SK-N-SH (cell line): Measurements from ENCODE around the gene CHCHD2. TPM values are rescaled to one million over a fixed set of nuclear protein-coding genes. Genes with fewer than 3 reads are reported as not detected.
A peak's percentile ranks its signal among the peaks of the same experiment; 100 is the strongest.

ENCODE experiments used
- CTCF ChIA-PET: fragments of 300-600, 350-600 bp; formaldehyde crosslinking; extraction: SDS; loops from one replicate; lab custom pipeline; 2021; lab: Yijun Ruan, JAX
- POLR2A ChIA-PET: fragments of 350-600 bp; sonication (Branson Sonifier 250); formaldehyde crosslinking; extraction: SDS; loops from one replicate; lab custom pipeline; 2020; ENCODE audit warnings: antibody characterized with exemption, inconsistent platforms; lab: Yijun Ruan, JAX
- DNase-seq: peaks from one replicate; pipeline ENCODE4 v3.0.0; 2012
- H2AFZ ChIP-seq: fragments of 200-600 bp; sonication (generic); 2 replicates; pipeline ENCODE4 v1.8.1; 2016; ENCODE audit warnings: antibody characterized with exemption, mild to moderate bottlenecking, low read depth
- H3F3A ChIP-seq: fragments of 200-600 bp; sonication (generic); replicated peaks from 2 replicates; pipeline ENCODE3; 2016; ENCODE audit warnings: antibody characterized with exemption, mild to moderate bottlenecking; ENCODE audit not compliant: insufficient read depth
- H3K27ac ChIP-seq, 2 experiments: fragments of 200-500 bp in 1 of 2; fragments of 200-600 bp in 1 of 2; sonication (Bioruptor generic) in 1 of 2; sonication (generic), shearing (Covaris generic) in 1 of 2; 2 replicates each; pipeline versions ENCODE4 v1.5.1 to v1.6.1; 2014 to 2016; ENCODE audit warnings: low read depth in 2 of 2, inconsistent platforms in 1 of 2, low read length in 1 of 2, mild to moderate bottlenecking in 1 of 2, mixed read lengths in 1 of 2
- H3K27me3 ChIP-seq: fragments of 200-600 bp; sonication (generic), shearing (Covaris generic); 2 replicates; pipeline ENCODE4 v1.6.1; 2016; ENCODE audit warnings: mixed run types; ENCODE audit not compliant: insufficient read depth
- H3K36me3 ChIP-seq, 2 experiments: fragments of 200-500 bp in 1 of 2; fragments of 200-600 bp in 1 of 2; sonication (Bioruptor generic) in 1 of 2; sonication (generic) in 1 of 2; replicated peaks in 1 of 2; 2 replicates each; pipeline versions ENCODE3 to v1.5.1; 2014 to 2016; ENCODE audit warnings: low read length in 1 of 2, mild to moderate bottlenecking in 1 of 2; ENCODE audit not compliant: insufficient read depth in 2 of 2, control insufficient read depth in 1 of 2
- H3K4me1 ChIP-seq, 2 experiments: fragments of 200-500 bp in 1 of 2; fragments of 200-600 bp in 1 of 2; sonication (Bioruptor generic) in 1 of 2; sonication (generic), shearing (Covaris generic) in 1 of 2; 2 replicates each; pipeline versions ENCODE4 v1.5.1 to v1.6.1; 2014 to 2016; ENCODE audit warnings: low read depth in 1 of 2, low read length in 1 of 2, mixed run types in 1 of 2; ENCODE audit not compliant: insufficient read depth in 2 of 2, control insufficient read depth in 1 of 2
- H3K4me2 ChIP-seq: fragments of 200-600 bp; sonication (generic), shearing (Covaris generic); 2 replicates; pipeline ENCODE4 v1.6.1; 2017; ENCODE audit warnings: mixed run types
- H3K4me3 ChIP-seq, 2 experiments: fragments of 200-500 bp in 1 of 2; fragments of 200-600 bp in 1 of 2; sonication (Bioruptor generic) in 1 of 2; sonication (generic), shearing (Covaris generic) in 1 of 2; 2 replicates each; pipeline versions ENCODE4 v1.5.1 to v1.8.1; 2014 to 2016; ENCODE audit warnings: low read depth in 2 of 2, inconsistent platforms in 1 of 2, low read length in 1 of 2, mild to moderate bottlenecking in 1 of 2, mixed read lengths in 1 of 2, moderate library complexity in 1 of 2
- H3K79me2 ChIP-seq: fragments of 200-600 bp; sonication (generic); 2 replicates; pipeline ENCODE4 v1.8.1; 2017; ENCODE audit warnings: mild to moderate bottlenecking; ENCODE audit not compliant: insufficient read depth
- H3K9ac ChIP-seq: fragments of 200-600 bp; sonication (generic); 2 replicates; pipeline ENCODE4 v1.6.1; 2017; ENCODE audit warnings: mixed run types
- H3K9me2 ChIP-seq: fragments of 200-600 bp; sonication (generic); 2 replicates; pipeline ENCODE4 v1.6.1; 2017; ENCODE audit warnings: mixed run types
- H3K9me3 ChIP-seq: fragments of 200-600 bp; sonication (generic); 2 replicates; pipeline ENCODE4 v1.6.1; 2017; ENCODE audit warnings: mixed run types, mild to moderate bottlenecking, moderate library complexity
- H4K20me1 ChIP-seq: fragments of 200-600 bp; sonication (generic); 2 replicates; pipeline ENCODE4 v1.6.1; 2017; ENCODE audit warnings: mild to moderate bottlenecking, mixed run types; ENCODE audit not compliant: insufficient read depth
- CHD2 ChIP-seq: fragments of 150-350 bp; IDR thresholded peaks from 2 replicates; pipeline ENCODE4 v1.6.1; 2018; ENCODE audit warnings: low read length; ENCODE audit not compliant: partially characterized antibody
- CTCF ChIP-seq: fragments of 200-600 bp; sonication (generic); IDR thresholded peaks from 2 replicates; pipeline ENCODE4 v1.6.1; 2017; ENCODE audit warnings: antibody characterized with exemption, mild to moderate bottlenecking, moderate library complexity
- ELF1 ChIP-seq: IDR thresholded peaks from 2 replicates; pipeline ENCODE4 v1.4.0; 2012
- EP300 ChIP-seq, 2 experiments: IDR thresholded peaks; 2 replicates each; pipeline versions ENCODE4 v1.4.0 to v1.6.1; 2012; ENCODE audit warnings: borderline replicate concordance in 1 of 2, low read depth in 1 of 2, low read length in 1 of 2
- EZH2phosphoT487 ChIP-seq: fragments of 200-600 bp; sonication (generic); IDR thresholded peaks from 2 replicates; pipeline ENCODE4 v1.6.1; 2017; ENCODE audit warnings: low read depth, mixed run types, mild to moderate bottlenecking, antibody characterized with exemption, moderate library complexity, borderline replicate concordance
- FOXJ3 ChIP-seq: sonication (generic); formaldehyde crosslinking; IDR thresholded peaks from 2 replicates; pipeline ENCODE4 v1.5.1; 2020; ENCODE audit warnings: mild to moderate bottlenecking, missing genetic modification reagents
- GATA2 ChIP-seq: sonication (generic); formaldehyde crosslinking; IDR thresholded peaks from 2 replicates; pipeline ENCODE4 v1.5.0; 2020; ENCODE audit warnings: mild to moderate bottlenecking, missing genetic modification reagents
- JUND ChIP-seq: IDR thresholded peaks from 2 replicates; pipeline ENCODE4 v1.4.0; 2012
- MAX ChIP-seq: IDR thresholded peaks from 2 replicates; pipeline ENCODE4 v1.4.0; 2012; ENCODE audit warnings: low read depth
- MEF2A ChIP-seq: IDR thresholded peaks from 2 replicates; pipeline ENCODE4 v1.4.0; 2012; ENCODE audit warnings: low read depth, borderline replicate concordance
- NFIC ChIP-seq: IDR thresholded peaks from 2 replicates; pipeline ENCODE4 v1.4.0; 2012; ENCODE audit warnings: borderline replicate concordance
- NRF1 ChIP-seq: IDR thresholded peaks from 2 replicates; pipeline ENCODE4 v1.6.1; 2012; ENCODE audit warnings: low read depth, mild to moderate bottlenecking, low read length
- POLR2AphosphoS5 ChIP-seq: IDR thresholded peaks from 2 replicates; pipeline ENCODE4 v1.6.1; 2012; ENCODE audit warnings: low read depth, low read length
- RCOR1 ChIP-seq: fragments of 150-350 bp; IDR thresholded peaks from 2 replicates; pipeline ENCODE4 v1.6.1; 2017; ENCODE audit warnings: antibody characterized with exemption, low read length
- RFX5 ChIP-seq: IDR thresholded peaks from 2 replicates; pipeline ENCODE4 v1.6.1; 2012; ENCODE audit warnings: mild to moderate bottlenecking, improper control_type of control experiment, low read length
- RXRA ChIP-seq: IDR thresholded peaks from 2 replicates; pipeline ENCODE4 v1.4.0; 2012; ENCODE audit warnings: low read depth, mild to moderate bottlenecking, borderline replicate concordance
- SIN3A ChIP-seq: IDR thresholded peaks from 2 replicates; pipeline ENCODE4 v1.6.1; 2012; ENCODE audit warnings: low read depth, mild to moderate bottlenecking, low read length, moderate library complexity, borderline replicate concordance
- SMC3 ChIP-seq: IDR thresholded peaks from 2 replicates; pipeline ENCODE4 v1.6.1; 2012; ENCODE audit warnings: low read depth, low read length, improper control_type of control experiment
- TAF1 ChIP-seq: IDR thresholded peaks from 2 replicates; pipeline ENCODE4 v1.6.1; 2012; ENCODE audit warnings: low read depth, mild to moderate bottlenecking, low read length, moderate library complexity, borderline replicate concordance
- TCF12 ChIP-seq: IDR thresholded peaks from 2 replicates; pipeline ENCODE4 v1.4.0; 2012
- USF1 ChIP-seq: IDR thresholded peaks from 2 replicates; pipeline ENCODE4 v1.4.0; 2012; ENCODE audit warnings: low read depth, borderline replicate concordance
- USF2 ChIP-seq: fragments of 150-350 bp; IDR thresholded peaks from 2 replicates; pipeline ENCODE4 v1.6.1; 2017; ENCODE audit warnings: antibody characterized with exemption, low read length, low read depth, borderline replicate concordance
- WGBS: methylation state at CpG from one replicate; pipeline ENCODE4 v1.1.6; 2017; ENCODE audit warnings: low lambda C conversion rate; 5-methylcytosine and 5-hydroxymethylcytosine counted together
- polyA plus RNA-seq, 3 experiments: library from polyadenylated mRNA; depleted of rRNA; stranded (reverse); fragments of >200 nt; gene quantifications; 2 replicates each; pipeline ENCODE4 v1.2.3, GENCODE V29; 2012
- TF ChIP-seq, protein P1 (sequence below): IDR thresholded peaks from 2 replicates; pipeline ENCODE4 v1.4.0; 2012; ENCODE audit warnings: low read depth, borderline replicate concordance
- TF ChIP-seq, protein P2 (sequence below): IDR thresholded peaks from 2 replicates; pipeline ENCODE4; 2012

CHCHD2 gene
- polyA plus RNA-seq, 1 of the 3 experiments (the other 2 are of a cell fraction), result 500 TPM

GRCh38 chr7:56077681-56078080 is 28.6 kb downstream of the CHCHD2 start (continued):
- TF ChIP-seq, protein P1, sequence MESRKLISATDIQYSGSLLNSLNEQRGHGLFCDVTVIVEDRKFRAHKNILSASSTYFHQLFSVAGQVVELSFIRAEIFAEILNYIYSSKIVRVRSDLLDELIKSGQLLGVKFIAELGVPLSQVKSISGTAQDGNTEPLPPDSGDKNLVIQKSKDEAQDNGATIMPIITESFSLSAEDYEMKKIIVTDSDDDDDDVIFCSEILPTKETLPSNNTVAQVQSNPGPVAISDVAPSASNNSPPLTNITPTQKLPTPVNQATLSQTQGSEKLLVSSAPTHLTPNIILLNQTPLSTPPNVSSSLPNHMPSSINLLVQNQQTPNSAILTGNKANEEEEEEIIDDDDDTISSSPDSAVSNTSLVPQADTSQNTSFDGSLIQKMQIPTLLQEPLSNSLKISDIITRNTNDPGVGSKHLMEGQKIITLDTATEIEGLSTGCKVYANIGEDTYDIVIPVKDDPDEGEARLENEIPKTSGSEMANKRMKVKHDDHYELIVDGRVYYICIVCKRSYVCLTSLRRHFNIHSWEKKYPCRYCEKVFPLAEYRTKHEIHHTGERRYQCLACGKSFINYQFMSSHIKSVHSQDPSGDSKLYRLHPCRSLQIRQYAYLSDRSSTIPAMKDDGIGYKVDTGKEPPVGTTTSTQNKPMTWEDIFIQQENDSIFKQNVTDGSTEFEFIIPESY, result no peak
- no peak for TF ChIP-seq POLR2AphosphoS5

DNA sequence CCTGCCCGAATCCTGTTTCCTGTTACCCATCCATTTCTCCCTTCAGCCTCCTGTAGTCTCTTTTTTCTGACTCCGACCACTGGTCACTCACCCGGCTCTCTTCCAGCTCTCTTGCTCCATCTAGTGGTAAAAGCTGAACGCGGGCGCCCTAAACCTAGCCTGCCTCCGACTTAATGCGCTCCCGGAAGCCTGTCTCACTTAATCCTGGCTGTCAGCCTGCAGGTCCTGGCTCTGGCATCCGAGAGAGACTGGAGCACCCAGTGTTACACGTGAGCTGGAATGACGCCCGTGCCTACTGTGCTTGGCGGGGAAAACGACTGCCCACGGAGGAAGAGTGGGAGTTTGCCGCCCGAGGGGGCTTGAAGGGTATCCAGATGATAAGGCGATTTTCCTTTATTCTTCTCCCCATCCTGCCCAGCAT is 31.9 kb downstream of the CHCHD2 start:
- H3K4me2 ChIP-seq, result no peak overlapping the region
- DNase-seq, result peak; percentile 88
- no peak overlapping the region; a peak in 1 of 4 replicates for H3K4me3 ChIP-seq
- 24% methylated on average over 19 of the region's 19 CpGs for WGBS
- peaks cover 11 to 17% of the 10 kb centered on the region in 2 experiments; a peak in 3 of 4 replicates for H3K4me1 ChIP-seq
- ChIA-PET POLR2A (interaction anchor here (1.2 to 1.4 kb wide), 2 partner anchors 9 to 23 kb away, joined by 5 to 7 read pairs; partner anchors contain the start of genes CCT6A, PSPH and SUMF2), CTCF (interaction anchor here (0.6 to 4.2 kb wide), 36 partner anchors 9 to 645 kb away, joined by 3 to 67 read pairs (median 5); partner anchors contain the start of genes CCT6A, CHCHD2, NIPSNAP2 and NUPR2)
- H2AFZ ChIP-seq, result no peak overlapping the region
- H3K9me2 ChIP-seq, result no peaks in the 10 kb centered on the region
- H3K27ac ChIP-seq, result no peak overlapping the region
- no peaks in the 10 kb centered on the region for H3K79me2 ChIP-seq
- H3K9me3 ChIP-seq, result no peaks in the 10 kb centered on the region
- peaks cover 13 to 39% of the 10 kb centered on the region in 2 experiments for H3K36me3 ChIP-seq
- peaks cover 10% of the 10 kb centered on the region for H3F3A ChIP-seq
- no peaks in the 10 kb centered on the region for H3K27me3 ChIP-seq
- H4K20me1 ChIP-seq, result no peaks in the 10 kb centered on the region
- H3K9ac ChIP-seq, result no peak overlapping the region
- TF ChIP-seq EZH2phosphoT487 (no peak), RCOR1 (no peak; the same call in 1 of the 2 replicates), POLR2AphosphoS5 (peak; percentile 17; the same call in 1 of the 2 replicates), TCF12 (no peak), ELF1 (peak; percentile 47; the same call in 1 of the 2 replicates), CTCF (peak; percentile 99), MAX (peak; percentile 32; the same call in 1 of the 2 replicates), FOXJ3 (CRISPR knock-in tag) (no peak), RFX5 (no peak; the same call in 1 of the 2 replicates), GATA2 (CRISPR knock-in tag) (no peak), SMC3 (peak; percentile 87), USF2 (no peak), CHD2 (no peak), NFIC (peak; percentile 21; the same call in 1 of the 2 replicates), USF1 (no peak), NRF1 (no peak), TAF1 (no peak), JUND (no peak), MEF2A (no peak), RXRA (no peak), EP300 (IDR thresholded peaks at IDR 0.05; ENCODE audit: borderline replicate concordance in 1 of 2, low read depth in 1 of 2, low read length in 1 of 2) (0 out of 4 replicates have a peak, but pooled peaks of 1 of the 2 experiments have one; percentile 27), SIN3A (no peak)
- TF ChIP-seq, protein P2, sequence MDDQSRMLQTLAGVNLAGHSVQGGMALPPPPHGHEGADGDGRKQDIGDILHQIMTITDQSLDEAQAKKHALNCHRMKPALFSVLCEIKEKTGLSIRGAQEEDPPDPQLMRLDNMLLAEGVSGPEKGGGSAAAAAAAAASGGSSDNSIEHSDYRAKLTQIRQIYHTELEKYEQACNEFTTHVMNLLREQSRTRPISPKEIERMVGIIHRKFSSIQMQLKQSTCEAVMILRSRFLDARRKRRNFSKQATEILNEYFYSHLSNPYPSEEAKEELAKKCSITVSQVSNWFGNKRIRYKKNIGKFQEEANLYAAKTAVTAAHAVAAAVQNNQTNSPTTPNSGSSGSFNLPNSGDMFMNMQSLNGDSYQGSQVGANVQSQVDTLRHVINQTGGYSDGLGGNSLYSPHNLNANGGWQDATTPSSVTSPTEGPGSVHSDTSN, result no peak; the same call in 1 of the 2 replicates
